Activated CD4-positive, alpha-beta T cell treated with anti-CD3 and anti-CD28 coated beads, Interleukin-2, amount 50 U/mL, for 16 hours (primary cell): Measurements from ENCODE around the gene CLTC.
A peak's percentile ranks its signal among the peaks of the same experiment; 100 is the strongest.
"Not testable (repeated sequence)": the region's sequence is repeated elsewhere in the genome, so short reads cannot be mapped to it uniquely, and the experiment has no call there.

Experiments used
- DNase-seq: peaks from one replicate; pipeline ENCODE4 v3.0.0-alpha.2; 2020

CLTC gene

GRCh38 chr17:59634632-59635541, 15.2 kb downstream of the CLTC start:
- DNase-seq, result peak; percentile 47

- DNase-seq, result no peak
Measured at GRCh38 chr17:59637611-59638310, 18.1 kb downstream of the CLTC start.

GRCh38 chr17:59638553-59638952, 18.9 kb downstream of the CLTC start:
- DNase-seq, result no peak

- DNase-seq, result peak; percentile 80
Measured at GRCh38 chr17:59641799-59642484, 22.2 kb downstream of the CLTC start.

GRCh38 chr17:59642565-59642964, 22.9 kb downstream of the CLTC start:
- DNase-seq, result no peak

GRCh38 chr17:59643159-59644140, 23.8 kb downstream of the CLTC start:
- no peak for DNase-seq

- DNase-seq, result no peak
Measured at GRCh38 chr17:59647288-59647687, 27.6 kb downstream of the CLTC start.

- no peak for DNase-seq
Measured at GRCh38 chr17:59649886-59650285, 30.2 kb downstream of the CLTC start.

- DNase-seq, result no peak
Measured at GRCh38 chr17:59650642-59651041, 30.9 kb downstream of the CLTC start.

GRCh38 chr17:59651346-59651745, 31.7 kb downstream of the CLTC start:
- DNase-seq, result peak; percentile 26

- DNase-seq, result no peak
Measured at GRCh38 chr17:59652119-59652518, 32.4 kb downstream of the CLTC start.

GRCh38 chr17:59656624-59657023, 36.9 kb downstream of the CLTC start:
- DNase-seq, result not testable (repeated sequence)

GRCh38 chr17:59666235-59666634, 46.5 kb downstream of the CLTC start:
- DNase-seq, result no peak

GRCh38 chr17:59668816-59669215, 49.1 kb downstream of the CLTC start:
- DNase-seq, result no peak

- no peak for DNase-seq
Measured at GRCh38 chr17:59669411-59669810, 49.7 kb downstream of the CLTC start.

GRCh38 chr17:59669944-59670343, 50.2 kb downstream of the CLTC start:
- no peak for DNase-seq

GRCh38 chr17:59671386-59671785, 51.7 kb downstream of the CLTC start:
- DNase-seq, result no peak

GRCh38 chr17:59675231-59675630, 55.5 kb downstream of the CLTC start:
- no peak for DNase-seq

GRCh38 chr17:59676716-59677115, 57.0 kb downstream of the CLTC start:
- no peak for DNase-seq

GRCh38 chr17:59678918-59679317, 59.2 kb downstream of the CLTC start:
- DNase-seq, result no peak

GRCh38 chr17:59680314-59680713, 60.6 kb downstream of the CLTC start:
- DNase-seq, result no peak

- no peak for DNase-seq
Measured at GRCh38 chr17:59683283-59683682, 63.6 kb downstream of the CLTC start.
